Esophagus (tissue), 2 donors: ENCODE data around the gene THAP11. TPM values are rescaled to one million over a fixed set of nuclear protein-coding genes. Genes with fewer than 3 reads are reported as not detected.
"Not testable (repeated sequence)": the region's sequence is repeated elsewhere in the genome, so short reads cannot be mapped to it uniquely, and the experiment has no call there.

Source experiments
- H3K27ac ChIP-seq, 2 donors: one replicate each; pipeline ENCODE4 v1.5.1; 2013; ENCODE audit warnings: low read depth in 2 of 2, mild to moderate bottlenecking in 2 of 2, inconsistent platforms in 1 of 2, low read length in 1 of 2, moderate library complexity in 1 of 2
- H3K27me3 ChIP-seq, 2 donors: one replicate each; pipeline ENCODE4 v1.6.1; 2013; ENCODE audit warnings: low read length in 2 of 2, control low read depth in 1 of 2, mild to moderate bottlenecking in 1 of 2; ENCODE audit not compliant: insufficient read depth in 2 of 2, control insufficient read depth in 1 of 2
- H3K36me3 ChIP-seq, 2 donors: one replicate each; pipeline ENCODE4 v1.6.1; 2013; ENCODE audit warnings: low read length in 1 of 2; ENCODE audit not compliant: control insufficient read depth in 2 of 2, insufficient read depth in 2 of 2
- H3K4me1 ChIP-seq, 2 donors: one replicate each; pipeline ENCODE4 v1.6.1; 2013; ENCODE audit warnings: low read length in 1 of 2; ENCODE audit not compliant: control insufficient read depth in 2 of 2, insufficient read depth in 2 of 2
- H3K4me3 ChIP-seq, 2 donors: one replicate each; pipeline ENCODE4 v1.5.1; 2013; ENCODE audit warnings: low read length in 2 of 2, mild to moderate bottlenecking in 2 of 2, low read depth in 1 of 2, moderate library complexity in 1 of 2
- H3K9me3 ChIP-seq, 2 donors: one replicate each; pipeline ENCODE4 v1.6.1; 2013; ENCODE audit warnings: mild to moderate bottlenecking in 2 of 2, low read depth in 1 of 2, low read length in 1 of 2, moderate library complexity in 1 of 2; ENCODE audit not compliant: control insufficient read depth in 2 of 2, insufficient read depth in 1 of 2
- WGBS, 2 donors: extraction: QIAGEN DNeasy Blood & Tissue Kit; methylation state at CpG; one replicate each; pipeline ENCODE4 v1.1.7; 2013; 5-methylcytosine and 5-hydroxymethylcytosine counted together
- polyA plus RNA-seq, 2 donors: library from polyadenylated mRNA; stranded (reverse); fragments of 200-250 nt; gene quantifications; one replicate each; pipeline ENCODE4 v1.2.3, GENCODE V29; 2013
- donor health status: healthy with polysubstance abuse.
- donor health status: Bipolar disorder and iron deficiency.

Gene THAP11
- polyA plus RNA-seq, 2 donors, result 6.8 to 17.9 TPM

DNA sequence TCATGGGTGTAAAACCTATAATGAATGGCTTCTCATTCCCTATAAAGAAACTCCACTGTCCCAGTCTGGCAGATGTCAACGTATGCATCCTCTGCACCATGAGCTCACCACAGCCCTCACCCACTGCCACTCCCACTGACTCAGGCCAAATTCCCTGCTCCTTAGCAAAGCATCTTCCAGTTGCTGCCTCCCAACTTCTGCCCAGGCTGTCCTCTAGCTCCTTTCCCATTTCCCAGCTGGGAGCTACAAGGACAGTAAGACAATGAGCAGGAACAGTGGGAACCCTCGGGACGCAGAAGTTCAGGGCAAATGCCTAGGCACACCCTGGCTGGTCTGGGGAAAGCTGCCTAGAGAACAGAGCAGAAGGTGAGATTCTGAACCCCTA lies 9.1 kb upstream of the THAP11 start:
- peaks cover 0 to 4% of the 10 kb centered on the region in 2 donors for H3K4me1 ChIP-seq
- no peaks in the 10 kb centered on the region for H3K27me3 ChIP-seq
- H3K27ac ChIP-seq, result peak overlapping the region; percentile 22 to 75
- WGBS, 2 donors, result 2 to 4% methylated on average over 3 of the region's 3 CpGs
- H3K36me3 ChIP-seq, result peaks cover 17 to 38% of the 10 kb centered on the region in 2 donors
- peak overlapping the region; percentile 76 to 89 for H3K4me3 ChIP-seq
- H3K9me3 ChIP-seq, result no peaks in the 10 kb centered on the region

GRCh38 chr16:67833415-67834241 lies 8.5 kb upstream of the THAP11 start:
- Histone ChIP-seq H3K36me3 (peaks cover 13 to 32% of the 10 kb centered on the region in 2 donors), H3K27me3 (no peaks in the 10 kb centered on the region), H3K4me3 (peak overlapping the region; percentile 76 to 89), H3K4me1 (peaks cover 0 to 4% of the 10 kb centered on the region in 2 donors), H3K27ac (peak overlapping the region; percentile 22 to 85), H3K9me3 (no peaks in the 10 kb centered on the region)
- WGBS, 2 donors, result 0% methylated on average over 49 of the region's 49 CpGs

DNA sequence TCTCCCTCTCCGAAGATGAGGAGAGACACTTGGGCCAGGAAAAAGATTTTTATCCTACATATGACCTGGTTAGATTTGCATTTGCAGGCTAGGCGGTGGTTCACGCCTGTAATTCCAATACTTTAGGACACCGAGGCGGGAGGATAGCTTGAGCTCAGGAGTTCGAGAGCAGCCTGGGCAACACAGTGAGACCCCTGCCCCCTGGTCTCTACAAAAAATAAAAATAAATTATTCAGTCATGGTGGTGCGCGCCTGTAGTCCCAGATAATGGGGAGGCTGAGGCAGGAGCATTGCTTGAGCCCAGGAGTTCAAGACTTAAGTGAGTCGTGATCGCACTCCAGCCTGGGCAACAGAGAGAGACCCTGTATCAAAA lies 7.9 kb upstream of the THAP11 start:
- Histone ChIP-seq H3K27ac (no peak overlapping the region), H3K4me3 (peak overlapping the region in 1 of 2 donors; percentile 89), H3K36me3 (peaks cover 9 to 27% of the 10 kb centered on the region in 2 donors), H3K4me1 (peaks cover 0 to 4% of the 10 kb centered on the region in 2 donors), H3K9me3 (no peaks in the 10 kb centered on the region), H3K27me3 (no peaks in the 10 kb centered on the region)
- 79 to 83% methylated on average over 10 of the region's 10 CpGs for WGBS, 2 donors

DNA sequence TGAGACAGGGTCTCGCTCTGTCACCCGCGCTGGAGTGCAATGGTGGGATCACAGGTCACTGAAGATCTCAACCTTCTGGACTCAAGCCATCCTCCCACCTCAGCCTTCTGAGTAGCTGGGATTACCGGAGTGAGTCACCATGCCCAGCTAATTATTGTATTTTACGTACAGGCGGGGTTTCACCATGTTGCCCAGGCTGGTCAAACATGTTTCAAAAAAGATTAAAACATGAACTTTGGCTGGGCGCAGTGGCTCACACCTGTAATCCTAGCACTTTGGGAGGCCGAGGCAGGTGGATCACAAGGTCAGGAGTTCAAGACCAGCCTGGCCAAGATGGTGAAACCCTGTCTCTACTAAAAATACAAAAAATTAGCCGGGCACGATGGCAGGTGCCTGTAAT lies 4.9 kb upstream of the THAP11 start:
- WGBS, 2 donors, result 62 to 66% methylated on average over 10 of the region's 10 CpGs
- not testable (repeated sequence) for H3K4me1 ChIP-seq, H3K9me3 ChIP-seq, H3K36me3 ChIP-seq, H3K4me3 ChIP-seq, H3K27me3 ChIP-seq
- H3K27ac ChIP-seq, result peak overlapping the region in 1 of 2 donors; percentile 16

DNA sequence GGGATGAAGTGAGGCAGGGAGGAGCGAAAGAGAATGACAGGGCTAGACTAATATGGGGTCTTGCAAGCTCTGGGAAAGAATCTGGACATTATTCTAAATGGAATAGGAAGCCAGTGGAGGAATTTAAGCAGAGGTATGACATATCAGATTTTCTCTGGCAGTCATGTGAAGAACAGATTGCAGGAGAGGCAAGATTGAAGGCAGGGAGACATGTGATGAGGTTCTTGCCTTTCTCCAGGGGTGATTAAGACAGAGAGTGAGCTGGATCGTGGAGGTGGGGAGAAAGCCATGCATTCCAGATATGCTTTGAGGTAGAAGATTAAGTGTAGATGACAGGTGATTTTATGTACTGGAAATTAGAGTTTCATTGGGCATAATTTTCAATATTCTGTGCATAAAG lies 4.3 kb upstream of the THAP11 start:
- no peaks in the 10 kb centered on the region for H3K9me3 ChIP-seq
- no peak overlapping the region for H3K4me3 ChIP-seq
- H3K36me3 ChIP-seq, result no peaks in the 10 kb centered on the region
- WGBS, 2 donors, result 90 to 92% methylated on average over 2 of the region's 2 CpGs
- no peak overlapping the region for H3K27ac ChIP-seq
- no peaks in the 10 kb centered on the region for H3K27me3 ChIP-seq
- peaks cover 0 to 5% of the 10 kb centered on the region in 2 donors for H3K4me1 ChIP-seq

DNA sequence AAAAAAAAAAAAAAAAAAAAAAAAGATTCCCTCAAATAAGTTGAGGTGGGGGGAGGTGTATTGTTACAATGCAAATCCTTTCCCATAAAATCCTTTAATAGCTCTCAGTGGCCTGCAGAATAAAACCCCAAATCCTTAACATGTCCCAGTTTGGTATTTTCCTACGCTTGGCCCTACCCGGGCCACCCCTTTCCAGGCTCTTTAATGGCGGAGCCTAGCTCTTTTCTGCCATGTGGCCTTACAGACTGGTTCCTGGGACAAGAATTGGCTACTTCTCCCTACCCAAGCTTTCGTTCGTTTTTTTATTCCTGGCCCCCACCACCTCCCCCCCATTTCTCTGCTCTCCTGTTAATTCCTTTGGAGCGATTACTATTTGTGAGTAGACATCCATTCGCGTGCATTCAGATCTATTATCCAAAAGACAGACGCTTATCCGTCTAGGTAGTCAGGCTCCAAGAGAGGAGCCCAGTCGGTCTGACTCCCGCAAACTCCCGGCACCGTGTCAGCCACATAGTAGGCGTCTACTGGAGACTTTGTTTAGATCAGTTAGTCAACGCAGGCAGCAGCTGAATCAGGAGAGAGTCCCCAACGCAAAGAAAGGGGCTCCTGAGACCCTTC lies 813 bp upstream of the THAP11 start:
- WGBS, 2 donors, result 37 to 47% methylated on average over 17 of the region's 17 CpGs
- Histone ChIP-seq H3K9me3 (no peaks in the 10 kb centered on the region), H3K27me3 (no peaks in the 10 kb centered on the region), H3K27ac (peak overlapping the region; percentile 100), H3K4me1 (peaks cover 3 to 24% of the 10 kb centered on the region in 2 donors), H3K4me3 (peak overlapping the region; percentile 78 to 90), H3K36me3 (no peaks in the 10 kb centered on the region)

- Histone ChIP-seq H3K9me3 (no peaks in the 10 kb centered on the region), H3K27me3 (no peaks in the 10 kb centered on the region), H3K36me3 (no peaks in the 10 kb centered on the region), H3K4me1 (peaks cover 3 to 24% of the 10 kb centered on the region in 2 donors), H3K4me3 (peak overlapping the region; percentile 78 to 90), H3K27ac (peak overlapping the region; percentile 100)
- 0 to 1% methylated on average over 66 to 67 of the region's 67 CpGs for WGBS, 2 donors
These were observed 606 bp downstream of the THAP11 start for GRCh38 chr16:67842509-67843342.

DNA sequence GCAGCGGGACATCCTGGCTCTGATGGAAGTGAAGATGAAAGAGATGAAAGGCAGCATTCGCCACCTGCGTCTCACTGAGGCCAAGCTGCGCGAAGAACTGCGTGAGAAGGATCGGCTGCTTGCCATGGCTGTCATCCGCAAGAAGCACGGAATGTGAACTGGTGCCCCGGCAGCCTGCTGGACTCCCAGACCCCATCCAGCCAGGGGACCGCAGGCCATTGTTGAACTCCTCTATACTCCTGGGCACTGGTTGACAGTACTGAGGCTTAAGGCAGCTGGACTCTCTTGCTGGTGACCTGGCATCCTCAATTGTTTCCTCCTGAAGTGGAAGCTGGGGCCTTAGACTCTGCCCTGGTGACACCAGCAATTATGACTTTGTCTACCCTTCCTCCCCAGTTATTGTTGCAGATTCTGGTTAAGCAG lies 1.2 kb downstream of the THAP11 start:
- 3 to 7% methylated on average over 11 of the region's 11 CpGs for WGBS, 2 donors
- peak overlapping the region; percentile 78 to 90 for H3K4me3 ChIP-seq
- H3K27ac ChIP-seq, result peak overlapping the region; percentile 100
- no peaks in the 10 kb centered on the region for H3K27me3 ChIP-seq
- no peaks in the 10 kb centered on the region for H3K36me3 ChIP-seq
- no peaks in the 10 kb centered on the region for H3K9me3 ChIP-seq
- peaks cover 3 to 24% of the 10 kb centered on the region in 2 donors for H3K4me1 ChIP-seq

DNA sequence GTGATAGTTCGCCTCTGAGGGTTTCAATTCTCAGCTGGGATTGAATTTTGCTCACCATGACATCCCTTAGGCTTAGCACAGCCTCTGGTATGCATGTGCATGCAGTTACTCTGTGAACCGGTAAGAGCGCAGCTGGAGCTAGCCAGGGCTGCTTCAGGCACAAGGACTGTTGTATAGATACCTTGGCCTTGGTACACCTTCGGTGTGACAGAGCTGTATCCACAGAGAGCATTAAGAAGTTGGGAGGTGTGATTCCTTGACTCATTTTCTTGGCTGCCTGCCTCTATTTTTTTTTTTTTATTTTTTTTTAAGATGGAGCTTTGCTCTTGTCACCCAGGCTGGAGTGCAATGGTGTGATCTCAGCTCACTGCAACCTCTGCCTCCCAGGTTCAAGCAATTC lies 2.4 kb downstream of the THAP11 start:
- no peaks in the 10 kb centered on the region for H3K27me3 ChIP-seq
- WGBS, 2 donors, result 46 to 62% methylated on average over 4 of the region's 4 CpGs
- H3K4me3 ChIP-seq, result no peak overlapping the region
- H3K36me3 ChIP-seq, result no peaks in the 10 kb centered on the region
- H3K4me1 ChIP-seq, result peaks cover 4 to 24% of the 10 kb centered on the region in 2 donors
- peak overlapping the region; percentile 52 to 59 for H3K27ac ChIP-seq
- no peaks in the 10 kb centered on the region for H3K9me3 ChIP-seq
